ENCODE data around the gene SLX9.

Gene SLX9

GRCh38 chr21:44929799-44930542, 9.9 kb upstream of the SLX9 start:
- DNase-seq (ENCODE audit: low read depth, low spot score): no peak

DNA sequence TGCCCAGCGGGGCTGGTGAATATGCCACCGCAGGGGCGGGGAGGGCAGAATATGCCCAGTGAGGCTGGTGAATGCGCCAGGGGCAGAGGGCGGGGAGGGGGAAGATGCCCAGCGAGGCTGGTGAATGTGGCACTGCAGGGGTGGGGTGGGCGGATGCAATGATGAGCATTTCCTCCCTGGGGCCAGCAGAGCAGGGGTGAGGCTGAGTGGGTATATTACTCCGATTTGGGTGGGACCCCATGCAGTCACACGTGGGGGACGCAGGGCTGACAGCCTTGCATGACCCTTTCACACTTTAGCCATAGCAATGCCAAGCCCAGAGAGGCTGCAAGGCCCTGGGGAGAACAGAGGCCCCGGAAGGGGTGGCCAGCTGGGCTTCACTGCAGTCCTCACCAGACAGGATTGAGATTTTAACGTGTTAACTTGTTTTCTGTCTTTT, 9.3 kb upstream of the SLX9 start:
- DNase-seq (ENCODE audit: low read depth, low spot score): no peak

- DNase-seq (ENCODE audit: low read depth, low spot score): no peak
Measured at GRCh38 chr21:44931137-44931500, 8.7 kb upstream of the SLX9 start.

- DNase-seq (ENCODE audit: low read depth, low spot score): no peak
Measured at GRCh38 chr21:44931501-44932407, 8.1 kb upstream of the SLX9 start.

- no peak for DNase-seq (ENCODE audit: low read depth, low spot score)
Measured at GRCh38 chr21:44932408-44933181, 7.2 kb upstream of the SLX9 start.

DNA sequence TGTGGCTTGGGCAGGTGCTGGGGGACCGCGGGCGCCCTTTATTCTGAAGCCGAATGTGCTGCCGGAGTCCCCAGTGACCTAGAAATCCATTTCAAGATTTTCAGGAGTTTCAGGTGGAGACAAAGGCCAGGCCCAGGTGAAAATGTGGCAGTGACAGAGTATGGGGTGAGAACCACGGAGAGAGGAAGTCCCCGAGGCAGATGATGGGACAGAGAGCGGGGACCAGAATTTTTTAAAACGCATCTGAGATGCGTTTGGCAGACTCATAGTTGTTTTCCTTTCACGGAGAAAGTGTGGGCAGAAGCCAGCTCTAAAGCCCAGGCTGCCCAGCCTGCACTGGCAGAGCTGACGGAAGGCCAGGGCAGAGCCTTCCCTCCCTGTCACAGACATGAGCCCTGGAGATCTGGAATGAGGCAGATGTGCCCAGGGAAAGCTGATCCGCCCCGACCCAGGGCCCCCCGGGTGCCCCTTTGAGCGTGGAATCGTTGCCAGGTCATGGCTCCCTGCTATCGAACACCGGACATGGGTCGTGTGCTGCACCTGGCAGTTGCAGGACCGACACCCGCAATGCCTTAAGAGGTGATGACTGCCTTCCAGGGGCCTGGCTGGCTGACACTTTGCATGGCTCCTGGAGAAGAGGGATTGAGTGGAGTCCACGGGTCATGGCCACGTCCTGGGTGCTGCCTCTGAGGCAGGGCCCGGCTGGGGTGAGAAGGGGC, 6.5 kb upstream of the SLX9 start:
- no peak for DNase-seq (ENCODE audit: low read depth, low spot score)

GRCh38 chr21:44933918-44934260, 5.9 kb upstream of the SLX9 start:
- no peak for DNase-seq (ENCODE audit: low read depth, low spot score)

- DNase-seq (ENCODE audit: low read depth, low spot score): no peak
Measured at GRCh38 chr21:44934276-44934675, 5.6 kb upstream of the SLX9 start.

DNA sequence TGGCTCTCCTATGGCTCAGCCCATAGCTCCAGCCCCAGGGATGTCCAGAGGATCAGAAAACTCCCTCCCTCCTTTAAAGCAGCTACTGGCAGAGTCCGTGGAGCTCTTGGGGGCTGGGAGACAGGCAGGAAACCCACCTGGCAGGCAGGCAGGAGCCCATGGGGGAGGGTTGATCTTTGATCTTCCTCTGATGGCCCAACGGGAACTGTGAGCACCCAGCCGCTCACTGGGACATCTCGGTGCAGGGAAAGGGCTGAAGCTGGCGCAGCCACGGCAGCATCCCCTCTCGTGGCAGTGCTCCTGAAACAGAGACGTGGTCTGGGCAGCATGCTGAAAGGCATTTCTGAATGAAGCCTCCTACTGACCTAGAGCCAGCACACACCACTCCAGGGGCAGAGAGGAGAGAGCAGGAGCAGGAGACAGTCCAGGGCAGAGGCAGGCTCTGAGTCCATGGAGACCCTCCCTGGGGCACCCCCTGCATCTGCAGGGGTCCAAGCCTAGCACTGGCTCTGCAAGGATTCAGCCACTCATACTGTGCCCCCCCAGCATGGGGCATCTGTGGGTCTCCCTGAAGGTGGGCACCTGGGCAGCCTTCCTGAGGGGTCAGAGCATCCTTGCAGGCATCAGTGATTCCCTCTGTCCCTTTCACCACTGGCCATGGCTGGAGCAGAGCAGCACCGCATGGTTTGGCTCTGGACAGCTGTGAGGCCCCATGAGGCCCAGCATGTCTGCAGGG, 4.9 kb upstream of the SLX9 start:
- no peak for DNase-seq (ENCODE audit: low read depth, low spot score)

DNA sequence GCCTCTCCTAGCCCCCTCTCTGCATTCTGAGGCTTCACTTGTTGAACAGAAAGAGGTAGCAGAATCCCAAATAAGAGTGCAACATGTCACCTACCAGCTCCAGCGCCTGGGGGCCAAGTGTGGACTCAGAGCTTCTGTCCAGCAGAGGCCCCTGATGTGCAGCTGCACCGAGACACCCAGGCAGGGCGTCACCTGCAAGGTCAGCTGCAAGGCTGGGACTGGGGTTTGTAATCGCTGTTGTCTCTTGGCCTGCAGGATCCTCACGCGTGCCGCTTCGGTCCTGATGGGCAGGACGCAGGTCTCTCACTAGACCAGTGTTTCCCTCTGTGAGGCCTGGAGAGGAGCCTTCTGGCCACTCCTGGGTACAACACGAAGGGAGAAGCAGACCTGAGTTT, 4.3 kb upstream of the SLX9 start:
- DNase-seq (ENCODE audit: low read depth, low spot score): no peak

DNA sequence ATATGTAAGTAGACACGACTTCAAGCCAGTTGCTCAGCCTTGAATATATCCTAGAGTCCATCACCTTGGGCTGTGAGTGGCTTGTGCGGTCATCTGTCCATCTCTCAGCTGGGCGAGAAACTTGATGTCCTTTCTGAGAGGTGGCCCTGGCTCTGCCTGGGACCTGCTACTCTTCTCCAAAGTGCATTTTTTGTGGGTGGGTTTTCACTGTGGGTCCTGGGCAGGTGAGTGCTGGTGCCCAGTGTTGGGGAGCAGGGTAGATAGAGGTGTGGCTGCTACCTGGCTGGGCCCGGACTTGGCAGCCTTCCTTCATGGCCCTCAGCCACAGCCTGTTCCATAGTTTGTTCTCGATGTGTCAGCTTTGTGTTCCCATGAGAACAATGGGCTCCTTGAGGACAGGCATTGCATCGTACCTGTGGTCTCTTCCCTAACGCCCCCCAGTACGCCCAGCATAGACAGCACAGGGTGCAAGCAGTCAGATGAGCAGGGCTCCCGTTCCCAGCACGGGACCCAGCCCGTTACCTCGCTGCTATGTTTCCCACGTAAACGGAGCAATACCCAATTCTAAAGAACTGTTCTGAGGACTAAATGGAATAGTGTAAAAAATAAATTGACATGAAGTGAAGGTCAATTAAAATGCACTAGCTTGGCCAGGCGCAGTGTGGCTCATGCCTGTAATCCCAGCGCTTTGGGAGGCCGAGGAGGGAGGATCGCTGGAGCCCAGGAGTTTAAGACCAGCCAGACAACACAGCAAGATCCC, 877 bp upstream of the SLX9 start:
- no peak for DNase-seq (ENCODE audit: low read depth, low spot score)

DNA sequence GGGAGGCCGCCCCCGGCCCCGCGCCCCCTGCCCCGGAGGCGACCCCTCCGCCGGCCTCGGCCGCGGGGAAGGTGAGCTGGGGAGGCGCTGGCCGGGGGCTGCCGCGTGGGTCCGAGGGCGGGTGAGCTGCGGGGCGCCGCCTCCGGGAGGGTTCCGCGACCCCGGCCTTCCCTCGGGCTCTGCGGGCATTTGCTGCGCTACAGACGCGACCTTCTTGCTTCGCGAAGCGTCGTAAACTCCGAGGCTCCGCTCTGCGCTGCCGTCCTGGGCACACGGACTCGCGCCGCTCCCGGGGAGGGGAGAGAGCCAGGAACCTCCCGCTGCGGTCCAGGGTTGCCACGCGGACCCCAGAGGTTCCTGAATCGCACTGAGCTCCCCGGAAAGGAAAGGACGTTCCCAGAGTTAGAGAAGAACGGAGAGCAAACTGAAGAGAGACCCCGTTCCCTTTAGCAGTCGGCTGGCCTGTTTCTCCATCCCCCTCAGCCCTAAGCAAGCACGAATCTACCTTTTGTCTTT, 345 bp downstream of the SLX9 start:
- no peak for DNase-seq (ENCODE audit: low read depth, low spot score)

DNA sequence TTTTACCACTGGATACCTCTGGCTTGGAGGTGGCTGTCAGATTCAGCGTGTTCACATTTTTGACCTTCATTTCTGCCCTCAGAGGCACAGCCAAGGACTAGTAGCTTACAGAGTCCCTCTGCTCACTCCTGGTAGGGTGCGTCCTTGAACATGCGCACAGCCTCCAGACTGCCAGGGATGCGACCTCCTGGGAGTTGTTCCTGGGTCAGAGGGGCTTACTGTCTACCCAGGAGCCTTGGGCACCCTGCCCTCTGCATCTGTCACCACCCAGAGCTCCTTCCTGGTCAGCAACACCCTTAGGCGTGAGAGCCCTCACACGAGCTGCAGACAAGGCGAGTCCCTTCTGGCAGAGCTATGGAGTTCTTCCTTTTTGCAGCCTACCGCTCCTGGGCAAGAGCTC, 1.7 kb downstream of the SLX9 start:
- DNase-seq (ENCODE audit: low read depth, low spot score): no peak

DNA sequence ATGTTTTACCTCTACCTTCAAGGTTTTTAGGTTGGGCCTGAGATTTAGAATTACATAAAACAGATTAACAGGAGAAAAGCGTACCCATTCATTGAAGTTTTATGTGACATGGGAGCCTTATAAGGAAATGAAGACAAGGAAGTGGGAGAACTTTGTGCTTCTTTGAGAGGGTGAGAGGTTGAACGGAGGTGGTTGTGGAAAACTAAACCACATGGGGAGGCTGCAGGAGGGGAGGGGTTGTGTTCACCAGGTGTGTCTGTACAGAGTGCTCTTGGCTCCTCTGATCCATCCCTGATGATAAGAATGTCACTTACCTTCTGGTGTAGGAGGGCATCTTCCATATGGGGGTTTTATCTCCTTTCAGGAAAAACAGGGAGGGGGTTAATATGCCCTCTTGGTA, 2.7 kb downstream of the SLX9 start:
- DNase-seq (ENCODE audit: low read depth, low spot score): no peak

- DNase-seq (ENCODE audit: low read depth, low spot score): no peak
Measured at GRCh38 chr21:44943005-44943685, 3.3 kb downstream of the SLX9 start.

DNA sequence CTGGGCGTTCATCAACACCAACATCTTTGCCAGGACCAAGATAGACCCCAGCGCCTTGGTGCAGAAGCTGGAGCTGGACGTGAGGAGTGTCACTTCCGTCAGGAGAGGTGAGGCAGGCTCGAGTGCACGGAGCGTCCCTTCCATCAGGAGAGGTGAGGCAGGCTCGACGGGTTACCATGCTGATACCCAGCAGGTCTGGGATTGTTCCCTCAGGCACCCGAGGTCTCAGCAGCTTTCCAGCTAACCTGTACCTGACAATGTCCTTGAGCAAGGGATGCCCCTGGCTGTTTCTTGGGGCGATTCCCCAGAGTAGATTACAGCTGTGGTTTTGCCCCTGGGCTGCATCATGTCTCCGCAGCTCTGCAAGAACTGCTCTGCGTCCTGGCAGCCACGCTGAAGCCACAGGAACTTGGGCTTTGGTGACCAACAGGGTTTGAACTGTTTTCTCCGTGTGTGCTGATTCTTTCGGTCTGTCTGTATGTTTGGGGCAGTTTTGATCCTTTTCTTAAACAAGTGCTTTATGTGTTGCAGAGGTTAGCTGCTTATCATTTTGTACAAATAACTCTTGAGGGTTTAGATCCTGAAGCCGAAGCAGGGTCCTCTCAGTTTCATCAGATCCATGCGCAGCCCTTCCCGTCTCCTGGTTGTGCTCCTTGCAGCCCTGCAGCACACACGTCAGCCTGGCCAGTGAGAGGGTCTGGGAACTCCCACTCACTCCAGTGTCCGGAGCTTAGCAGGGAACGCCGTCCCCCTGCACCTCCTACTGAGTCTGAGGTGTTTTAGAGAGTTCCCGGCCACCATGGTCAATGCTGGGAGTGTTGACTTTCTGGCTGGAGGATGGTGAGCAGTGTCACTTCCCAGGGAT, 4.1 kb downstream of the SLX9 start:
- DNase-seq (ENCODE audit: low read depth, low spot score): no peak

DNA sequence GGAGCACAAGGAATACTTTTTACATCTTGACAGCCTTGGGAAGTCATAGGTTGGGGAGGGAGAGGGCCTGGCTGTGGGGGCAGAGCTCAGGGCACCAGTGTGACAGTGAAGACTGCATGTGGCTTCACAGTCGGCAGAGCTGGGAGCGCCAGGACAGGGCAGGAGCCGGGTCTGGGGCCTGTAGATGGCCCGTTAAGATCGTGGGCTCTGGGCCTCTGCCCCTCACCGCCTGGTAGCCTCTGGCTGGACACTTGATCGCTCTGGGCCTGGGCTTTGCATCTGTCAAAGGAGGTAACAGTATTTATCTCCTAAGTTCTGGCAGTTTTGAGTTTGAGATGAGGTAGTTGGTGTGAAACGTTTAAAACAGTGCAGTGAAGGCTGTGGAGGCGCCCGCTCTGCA, 4.8 kb downstream of the SLX9 start:
- DNase-seq (ENCODE audit: low read depth, low spot score): no peak

DNA sequence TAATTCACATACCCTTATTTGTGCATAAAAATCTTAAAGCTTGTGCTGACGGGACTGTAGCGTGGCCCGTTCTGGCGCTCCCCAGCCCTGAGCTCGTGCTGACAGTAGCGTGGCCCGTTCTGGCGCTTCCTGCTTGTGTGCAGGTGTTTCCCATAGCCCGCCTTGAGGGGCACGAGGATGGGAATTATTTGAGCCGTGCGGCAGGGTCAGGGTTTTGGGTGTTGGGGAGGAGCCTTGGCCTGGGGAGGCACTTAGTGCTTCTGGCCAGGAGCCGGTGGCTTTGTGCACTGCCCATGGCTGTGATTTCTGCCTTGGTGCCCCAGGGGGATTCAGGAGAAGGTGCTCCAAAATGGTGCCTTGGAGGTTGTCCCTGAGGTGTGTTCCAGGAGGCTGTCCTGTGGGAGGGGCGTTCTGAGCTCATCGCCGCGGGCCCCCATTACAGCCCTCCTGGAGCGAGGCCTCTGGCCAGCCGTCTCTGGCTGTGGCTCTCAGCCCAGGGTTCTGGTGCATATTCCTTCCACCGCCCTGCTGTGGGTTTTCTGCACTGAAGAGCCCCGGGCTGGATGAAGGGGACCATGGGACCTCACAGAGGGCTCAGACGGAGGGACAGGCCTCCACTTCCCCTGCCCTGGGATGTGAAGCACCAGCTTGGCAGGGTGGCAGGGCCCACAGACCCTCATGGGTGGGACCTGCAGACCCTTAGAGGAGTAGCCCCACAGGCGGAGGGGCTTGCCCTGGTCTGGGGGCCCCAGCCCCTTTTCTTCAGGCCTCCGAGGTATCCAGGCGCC, 6.6 kb downstream of the SLX9 start:
- no peak for DNase-seq (ENCODE audit: low read depth, low spot score)
